Adipocyte (in vitro differentiated cells): Measurements from ENCODE around the gene FAM117A.

Experiments used
- DNase-seq: peaks from one replicate; pipeline ENCODE4 v3.0.0-alpha.2; 2015; ENCODE audit warnings: low read depth
- H3K27me3 ChIP-seq: replicated peaks from 2 replicates; pipeline ENCODE4 v1.7.0; 2013; ENCODE audit warnings: mild to moderate bottlenecking, low read length, moderate library complexity; ENCODE audit not compliant: control insufficient read depth, insufficient read depth
- H3K36me3 ChIP-seq: 2 replicates; pipeline ENCODE4 v1.7.0; 2013; ENCODE audit warnings: low read length, mild to moderate bottlenecking, moderate library complexity; ENCODE audit not compliant: control insufficient read depth, insufficient read depth, severe bottlenecking
- H3K4me1 ChIP-seq: 2 replicates; pipeline ENCODE4 v1.7.0; 2013; ENCODE audit warnings: mild to moderate bottlenecking, low read length, moderate library complexity; ENCODE audit not compliant: control insufficient read depth, insufficient read depth
- H3K4me3 ChIP-seq: 2 replicates; pipeline ENCODE4 v1.7.0; 2013; ENCODE audit warnings: mild to moderate bottlenecking, low read length, moderate library complexity
- H3K9ac ChIP-seq: 2 replicates; pipeline ENCODE4 v1.7.0; 2013; ENCODE audit warnings: mild to moderate bottlenecking, low read length, moderate library complexity
- H3K9me3 ChIP-seq: 2 replicates; pipeline ENCODE4 v1.7.0; 2013; ENCODE audit warnings: mild to moderate bottlenecking, low read length, moderate library complexity; ENCODE audit not compliant: control insufficient read depth

Gene FAM117A

DNA sequence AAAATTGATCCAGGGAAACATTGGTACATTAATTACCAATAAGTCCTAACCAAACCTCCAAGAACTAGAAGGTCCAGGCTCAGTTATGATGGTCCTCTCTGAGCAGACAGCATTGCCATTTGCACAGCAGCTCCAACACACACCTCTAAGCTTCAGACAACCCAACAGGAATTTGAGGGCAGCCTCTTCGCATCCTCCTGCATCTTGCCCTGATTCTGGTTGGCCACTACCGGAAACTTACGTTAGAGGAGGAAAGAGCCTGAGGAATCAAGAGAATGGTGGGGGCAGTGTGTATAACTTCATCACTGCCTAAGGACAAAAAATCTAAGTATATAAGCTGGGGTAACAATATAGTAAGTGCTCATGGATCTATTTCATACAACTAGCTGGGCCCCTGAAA, 15.7 kb downstream of the FAM117A start:
- no peak overlapping the region for H3K9ac ChIP-seq
- no peak overlapping the region for H3K4me3 ChIP-seq
- peaks cover 3% of the 10 kb centered on the region for H3K4me1 ChIP-seq
- no peak for DNase-seq
- no peaks in the 10 kb centered on the region for H3K36me3 ChIP-seq
- H3K27me3 ChIP-seq: no peaks in the 10 kb centered on the region
- H3K9me3 ChIP-seq: no peaks in the 10 kb centered on the region

DNA sequence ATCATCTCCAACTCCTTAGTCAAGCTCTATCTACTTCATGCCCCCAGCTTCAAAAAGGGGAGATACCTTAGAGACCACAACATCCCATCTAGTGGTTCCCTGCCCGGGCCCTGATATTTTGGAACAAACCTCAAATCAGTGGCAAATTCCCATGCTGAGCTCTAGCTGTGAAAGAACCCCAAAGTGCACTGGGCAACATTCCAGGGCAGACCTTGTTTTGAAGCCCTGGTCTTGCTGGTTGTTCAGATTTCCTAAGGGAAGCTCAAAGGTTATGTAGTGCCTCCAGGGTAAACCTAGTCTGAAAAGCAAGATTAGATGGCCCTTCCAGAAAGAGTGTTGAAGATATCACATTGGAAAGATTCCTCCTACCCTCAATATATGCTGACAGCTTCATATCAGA, 16.3 kb downstream of the FAM117A start:
- no peak for DNase-seq

DNA sequence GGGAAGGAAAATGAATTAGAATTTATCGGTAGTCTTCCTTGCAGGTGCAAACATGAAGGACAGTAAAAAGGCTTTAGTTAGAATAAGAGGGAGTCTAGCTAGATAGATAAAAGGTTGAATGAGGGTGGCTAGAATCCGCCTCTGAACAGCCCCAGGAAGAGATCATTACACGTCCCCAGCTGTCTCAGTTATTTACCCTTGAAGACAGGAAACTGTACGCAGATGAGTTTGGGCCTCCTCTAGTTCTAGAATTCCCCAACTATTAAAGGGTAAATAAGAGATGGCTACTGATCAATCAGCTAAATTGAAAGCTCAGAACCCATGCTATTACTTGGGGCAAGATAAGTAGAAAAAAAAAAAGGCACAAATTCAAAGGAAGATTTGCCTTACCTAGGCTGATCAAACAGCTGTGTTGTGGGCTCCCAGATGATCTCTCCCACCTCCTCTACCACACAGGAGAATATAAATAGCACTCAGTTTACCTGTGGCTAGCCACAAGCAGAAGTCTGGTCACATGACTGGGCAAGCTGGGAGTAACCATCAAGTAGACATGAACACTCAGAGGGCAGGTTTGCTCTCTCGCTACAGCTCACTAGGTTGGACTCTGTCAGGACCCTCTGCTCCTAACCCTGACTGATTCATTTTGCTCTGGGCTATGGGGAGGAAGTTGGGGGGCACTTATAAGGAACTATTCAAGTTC, 17.0 kb downstream of the FAM117A start:
- Histone ChIP-seq H3K9ac (no peak overlapping the region), H3K27me3 (no peaks in the 10 kb centered on the region), H3K4me3 (no peak overlapping the region), H3K36me3 (no peaks in the 10 kb centered on the region), H3K4me1 (peaks cover 15% of the 10 kb centered on the region), H3K9me3 (no peaks in the 10 kb centered on the region)
- DNase-seq: no peak

More for the DNA sequence above, 16.3 kb downstream of the FAM117A start:
- H3K9me3 ChIP-seq: no peaks in the 10 kb centered on the region
- no peak overlapping the region for H3K4me3 ChIP-seq
- no peak overlapping the region for H3K9ac ChIP-seq
- H3K27me3 ChIP-seq: no peaks in the 10 kb centered on the region
- no peaks in the 10 kb centered on the region for H3K36me3 ChIP-seq
- peaks cover 8% of the 10 kb centered on the region for H3K4me1 ChIP-seq

DNA sequence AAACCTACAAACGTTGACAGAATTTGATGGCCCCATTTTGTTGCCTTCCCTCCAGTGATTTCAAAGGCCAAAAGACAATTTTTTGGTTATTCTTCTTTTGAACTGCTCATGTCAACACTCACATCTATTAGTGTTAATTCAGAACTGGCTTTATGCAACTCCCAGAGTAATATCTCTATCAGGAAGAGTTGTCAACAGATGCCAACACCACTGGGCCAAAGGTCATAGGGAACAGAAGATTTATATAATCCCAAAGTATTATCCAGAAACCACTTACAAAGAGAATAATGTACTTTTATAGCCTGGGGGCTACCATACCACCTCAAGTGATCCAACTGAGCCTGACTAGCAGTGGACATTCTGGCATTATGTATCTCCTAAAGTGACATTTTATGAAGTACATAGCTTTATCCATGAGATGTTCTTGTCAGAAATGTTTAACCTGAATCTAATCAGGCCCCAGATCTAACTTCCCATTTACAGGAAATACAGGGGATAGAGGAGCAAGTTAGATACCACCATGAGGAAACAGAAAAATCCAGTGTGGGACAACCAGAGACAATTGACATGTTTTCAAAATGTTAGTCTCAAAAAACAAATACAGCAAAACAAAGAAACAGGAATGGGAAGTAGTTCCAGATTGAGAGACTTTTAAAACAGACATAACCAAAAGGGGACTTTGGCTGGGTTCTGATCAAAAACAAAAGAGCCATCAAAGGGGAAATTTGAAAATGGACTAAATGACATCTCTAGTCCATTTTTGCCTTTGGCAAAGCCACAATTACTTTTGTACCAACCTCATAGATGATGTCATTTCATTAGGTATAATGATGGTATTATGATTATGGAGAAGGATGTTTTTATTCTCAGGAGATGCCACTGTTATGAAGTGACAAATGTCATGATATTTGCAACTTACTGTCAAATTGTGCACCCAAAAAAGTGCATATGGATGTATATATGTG, 18.5 kb downstream of the FAM117A start:
- DNase-seq: no peak
- Histone ChIP-seq H3K9me3 (no peaks in the 10 kb centered on the region), H3K36me3 (no peaks in the 10 kb centered on the region), H3K4me3 (no peak overlapping the region), H3K9ac (no peak overlapping the region), H3K27me3 (no peaks in the 10 kb centered on the region), H3K4me1 (peaks cover 29% of the 10 kb centered on the region)

DNA sequence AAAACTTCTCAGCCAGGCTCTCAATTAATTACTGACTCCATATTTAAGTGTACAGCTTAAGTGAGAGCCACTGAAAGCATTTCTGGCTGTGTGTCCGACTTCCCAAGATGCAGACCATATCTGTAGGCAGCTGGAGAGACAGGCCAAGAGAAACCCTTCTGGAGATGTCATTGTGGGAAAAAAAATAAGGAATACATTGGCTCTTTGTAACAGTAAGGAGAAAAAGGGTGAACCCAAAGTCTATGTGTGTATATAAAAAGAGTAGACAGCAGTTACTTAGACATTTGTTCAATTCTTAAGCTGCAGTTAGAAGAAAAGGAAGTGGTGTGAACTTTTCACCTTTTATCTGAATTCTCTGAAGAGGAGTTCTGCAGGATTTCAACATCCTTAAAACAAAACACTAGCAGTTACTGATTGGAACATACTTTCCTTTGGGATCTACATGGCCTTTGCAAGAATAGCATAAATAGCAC, 21.7 kb downstream of the FAM117A start:
- Histone ChIP-seq H3K36me3 (no peaks in the 10 kb centered on the region), H3K4me1 (peaks cover 29% of the 10 kb centered on the region), H3K9ac (no peak overlapping the region), H3K4me3 (no peak overlapping the region), H3K27me3 (no peaks in the 10 kb centered on the region), H3K9me3 (no peaks in the 10 kb centered on the region)
- peak; percentile 14 for DNase-seq

DNA sequence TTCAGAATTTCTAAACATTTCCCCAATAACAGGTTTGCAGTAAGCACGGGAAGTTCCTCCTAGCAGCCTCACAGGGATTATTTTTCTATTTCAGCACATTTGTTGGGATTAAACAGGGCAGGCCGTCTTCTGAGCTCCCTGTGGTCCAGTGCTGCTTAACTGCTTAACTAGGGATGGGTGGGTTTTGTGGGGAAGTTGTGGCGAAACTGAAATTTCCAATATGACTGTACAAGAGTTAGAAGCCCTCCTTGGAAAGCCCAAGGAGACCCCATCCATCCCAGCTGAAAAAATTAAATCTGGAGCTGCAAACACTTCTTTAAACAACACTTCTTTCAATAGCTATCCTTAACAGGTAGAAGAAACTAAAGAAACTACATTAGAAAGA, 22.2 kb downstream of the FAM117A start:
- Histone ChIP-seq H3K9ac (no peak overlapping the region), H3K4me1 (peaks cover 29% of the 10 kb centered on the region), H3K4me3 (no peak overlapping the region), H3K36me3 (no peaks in the 10 kb centered on the region), H3K27me3 (no peaks in the 10 kb centered on the region), H3K9me3 (no peaks in the 10 kb centered on the region)
- DNase-seq: no peak

DNA sequence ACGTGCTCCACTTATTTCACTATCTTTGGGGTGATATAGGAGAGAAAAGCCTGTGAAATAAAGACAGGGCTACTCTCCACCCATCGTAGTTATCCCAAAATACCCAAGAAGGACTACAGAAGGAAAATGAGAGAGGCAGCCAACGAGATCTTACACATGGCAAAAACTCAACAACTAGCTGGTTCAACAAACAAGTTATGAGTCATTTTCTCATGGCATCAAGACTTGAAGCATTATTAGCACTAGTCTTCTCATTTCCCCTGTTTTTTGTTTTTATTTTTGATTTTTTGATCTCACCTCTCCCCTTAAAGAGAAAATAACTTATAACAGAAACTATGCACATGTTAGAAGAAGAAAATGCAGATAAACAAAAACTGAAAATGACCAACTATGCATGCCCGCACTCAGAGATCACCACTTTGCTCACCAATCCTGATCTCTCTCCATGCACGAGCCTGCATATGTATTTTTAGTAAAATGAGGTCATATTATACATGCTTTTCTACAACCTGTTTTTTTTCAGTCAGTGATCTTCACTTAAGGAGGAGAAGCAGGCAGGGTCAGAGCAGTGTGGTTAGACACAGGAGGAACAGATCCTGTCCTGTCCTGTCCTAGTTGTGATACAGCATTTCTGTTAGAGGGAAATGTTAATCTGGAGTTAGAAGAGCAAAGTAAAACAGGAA, 22.8 kb downstream of the FAM117A start:
- no peaks in the 10 kb centered on the region for H3K36me3 ChIP-seq
- DNase-seq: no peak
- no peaks in the 10 kb centered on the region for H3K9me3 ChIP-seq
- H3K27me3 ChIP-seq: no peaks in the 10 kb centered on the region
- no peak overlapping the region for H3K4me3 ChIP-seq
- no peak overlapping the region for H3K9ac ChIP-seq
- peaks cover 29% of the 10 kb centered on the region for H3K4me1 ChIP-seq

DNA sequence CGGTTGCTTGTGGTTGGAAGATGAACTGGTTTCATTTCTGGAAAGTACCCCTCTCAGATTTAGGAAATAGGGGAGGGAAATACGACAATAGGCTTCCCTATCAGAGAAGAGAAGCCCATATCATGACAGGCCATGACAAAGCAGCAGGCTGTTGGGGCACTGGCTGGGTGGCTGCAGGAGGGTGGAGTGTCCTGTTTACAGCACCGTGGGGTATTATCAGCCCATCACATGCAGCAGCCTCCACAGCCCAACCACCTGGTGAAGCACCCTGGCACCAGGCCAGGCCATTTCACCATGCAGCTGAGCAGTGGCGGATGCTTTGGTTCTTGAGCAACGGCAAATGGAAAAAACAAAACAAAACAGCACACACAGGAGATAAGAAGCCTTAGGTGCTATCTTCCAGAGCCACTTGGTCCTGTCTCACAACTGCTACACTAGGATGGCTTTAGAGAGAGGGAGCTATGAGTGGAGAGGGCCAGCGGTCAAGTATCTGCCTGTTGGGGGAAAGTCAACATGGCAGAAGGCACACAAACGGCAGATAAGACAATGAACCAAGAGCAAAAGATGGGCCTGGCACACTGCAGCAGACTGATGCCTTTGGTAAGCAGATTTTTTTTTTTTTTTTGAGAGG, 24.2 kb downstream of the FAM117A start:
- DNase-seq: no peak
- H3K4me1 ChIP-seq: peaks cover 26% of the 10 kb centered on the region
- H3K27me3 ChIP-seq: no peaks in the 10 kb centered on the region
- no peak overlapping the region for H3K4me3 ChIP-seq
- H3K9me3 ChIP-seq: no peaks in the 10 kb centered on the region
- no peak overlapping the region for H3K9ac ChIP-seq
- no peaks in the 10 kb centered on the region for H3K36me3 ChIP-seq

DNA sequence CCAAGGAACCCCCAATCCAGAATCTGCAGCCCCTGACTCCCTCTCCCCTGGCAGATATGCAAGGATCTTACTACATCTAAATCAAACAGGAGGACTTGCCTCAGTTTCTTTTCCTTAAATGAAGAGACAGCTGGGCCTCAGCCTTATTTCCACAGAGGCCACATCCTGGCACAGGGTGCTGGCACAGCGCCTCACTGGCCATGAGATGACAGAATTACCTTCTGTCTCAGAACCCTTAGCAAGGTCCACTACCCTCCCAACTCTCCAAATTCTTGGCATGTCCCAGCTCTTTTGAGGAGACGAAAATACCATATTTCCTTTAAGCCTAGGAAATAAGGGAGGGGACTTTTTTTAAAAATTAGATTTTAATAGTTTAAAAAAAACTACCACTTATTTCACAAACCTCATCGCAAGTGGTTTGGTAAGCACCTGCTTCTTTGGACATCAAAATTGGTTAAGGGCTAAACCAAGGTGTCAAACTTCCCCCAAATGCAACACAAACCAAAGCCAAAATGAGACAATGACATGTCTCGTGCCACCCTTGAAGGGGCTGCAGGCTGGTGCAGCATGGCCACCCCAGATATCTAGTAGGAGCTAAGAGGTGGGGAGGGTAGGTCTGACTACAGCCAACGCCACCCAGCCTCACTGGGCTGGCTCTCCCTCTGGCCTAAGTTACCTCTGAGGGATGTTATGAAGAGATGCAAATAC, 25.3 kb downstream of the FAM117A start:
- no peak overlapping the region for H3K4me3 ChIP-seq
- no peak for DNase-seq
- H3K27me3 ChIP-seq: no peaks in the 10 kb centered on the region
- H3K4me1 ChIP-seq: peaks cover 26% of the 10 kb centered on the region
- no peak overlapping the region for H3K9ac ChIP-seq
- no peaks in the 10 kb centered on the region for H3K36me3 ChIP-seq
- H3K9me3 ChIP-seq: no peaks in the 10 kb centered on the region
